SK-N-SH treated with all-trans-retinoic acid at 6 μM for 48 hours (cell line): ENCODE results near the gene HNF1A.

Experiments used
- ATAC-seq: fragments of 200-7000 bp; cut with Tn5 transposase; 3 replicates; pipeline ENCODE4 v1.9.1; 2020; ENCODE audit warnings: mild to moderate bottlenecking, moderate library complexity
- ARNTL ChIP-seq: fragments of 450-650 bp; formaldehyde crosslinking; IDR thresholded peaks from 2 replicates; pipeline ENCODE4 v1.5.0; 2020; ENCODE audit warnings: low read depth, mild to moderate bottlenecking, moderate library complexity, borderline replicate concordance
- BACH2 ChIP-seq: fragments of 250-450 bp; sonication (Bioruptor Pico); IDR thresholded peaks from 2 replicates; pipeline ENCODE4 v1.9.0; 2021; ENCODE audit warnings: mild to moderate bottlenecking, borderline replicate concordance
- CREB5 ChIP-seq: fragments of 250-450 bp; sonication (Bioruptor Pico); IDR thresholded peaks from 2 replicates; pipeline ENCODE4 v1.5.1; 2020; ENCODE audit warnings: low read depth, mild to moderate bottlenecking, moderate library complexity
- CSDC2 ChIP-seq: fragments of 250-450 bp; sonication (Bioruptor Pico); IDR thresholded peaks from 2 replicates; pipeline ENCODE4 v1.5.0; 2020; ENCODE audit warnings: mild to moderate bottlenecking, moderate library complexity
- CSRNP3 ChIP-seq: fragments of 250-450 bp; sonication (Bioruptor Pico); IDR thresholded peaks from 2 replicates; pipeline ENCODE4 v1.5.1; 2021; ENCODE audit warnings: mild to moderate bottlenecking, moderate library complexity
- GLIS3 ChIP-seq: fragments of 250-450 bp; sonication (Bioruptor Pico); IDR thresholded peaks from 2 replicates; pipeline ENCODE4 v1.5.0; 2020; ENCODE audit warnings: mild to moderate bottlenecking, moderate library complexity
- ISL1 ChIP-seq: fragments of 250-450 bp; sonication (Bioruptor Pico); IDR thresholded peaks from 2 replicates; pipeline ENCODE4 v2.1.2; 2022; ENCODE audit warnings: mild to moderate bottlenecking, moderate library complexity
- OSR1 ChIP-seq: fragments of 250-450 bp; sonication (Bioruptor Pico); IDR thresholded peaks from 2 replicates; pipeline ENCODE4 v1.8.0; 2022; ENCODE audit warnings: moderate library complexity, mild to moderate bottlenecking, inconsistent platforms
- PATZ1 ChIP-seq: fragments of 250-450 bp; sonication (Bioruptor Pico); IDR thresholded peaks from 2 replicates; pipeline ENCODE4 v1.8.0; 2020; ENCODE audit warnings: mild to moderate bottlenecking, moderate library complexity, borderline replicate concordance
- POU6F1 ChIP-seq: fragments of 250-450 bp; sonication (Bioruptor Pico); IDR thresholded peaks from 2 replicates; pipeline ENCODE4 v1.8.0; 2021; ENCODE audit warnings: low read depth, mild to moderate bottlenecking, moderate library complexity, borderline replicate concordance
- PPARA ChIP-seq: fragments of 250-450 bp; sonication (Bioruptor Pico); IDR thresholded peaks from 2 replicates; pipeline ENCODE4 v1.5.0; 2020; ENCODE audit warnings: mild to moderate bottlenecking, borderline replicate concordance
- RARB ChIP-seq: fragments of 250-450 bp; sonication (Bioruptor Pico); IDR thresholded peaks from 2 replicates; pipeline ENCODE4 v1.8.0; 2021; ENCODE audit warnings: mild to moderate bottlenecking, moderate library complexity
- TCF4 ChIP-seq: fragments of 250-450 bp; sonication (Bioruptor Pico); IDR thresholded peaks from 2 replicates; pipeline ENCODE4 v1.8.0; 2021; ENCODE audit warnings: mild to moderate bottlenecking, moderate library complexity, borderline replicate concordance
- TOX ChIP-seq: fragments of 250-450 bp; sonication (Bioruptor Pico); IDR thresholded peaks from 2 replicates; pipeline ENCODE4 v1.8.0; 2021; ENCODE audit warnings: mild to moderate bottlenecking, moderate library complexity, borderline replicate concordance
- TSHZ2 ChIP-seq: fragments of 250-450 bp; sonication (Bioruptor Pico); IDR thresholded peaks from 2 replicates; pipeline ENCODE4 v1.5.0; 2020; ENCODE audit warnings: mild to moderate bottlenecking, moderate library complexity
- ZC3H10 ChIP-seq: fragments of 250-450 bp; sonication (Bioruptor Pico); IDR thresholded peaks from 2 replicates; pipeline ENCODE4 v1.5.1; 2021; ENCODE audit warnings: mild to moderate bottlenecking, moderate library complexity
- ZFP3 ChIP-seq: fragments of 250-450 bp; sonication (Bioruptor Pico); IDR thresholded peaks from 2 replicates; pipeline ENCODE4 v1.5.0; 2020; ENCODE audit warnings: mild to moderate bottlenecking, moderate library complexity
- ZFP30 ChIP-seq: fragments of 450-650 bp; formaldehyde crosslinking; IDR thresholded peaks from 2 replicates; pipeline ENCODE4 v1.5.0; 2022; ENCODE audit warnings: mild to moderate bottlenecking, moderate library complexity
- ZNF565 ChIP-seq: fragments of 450-650 bp; formaldehyde crosslinking; conservative IDR thresholded peaks from 2 replicates; pipeline ENCODE4 v1.5.0; 2020; ENCODE audit warnings: low read depth, mild to moderate bottlenecking, moderate library complexity

Gene HNF1A

GRCh38 chr12:120936197-120936596 lies 42.1 kb upstream of the HNF1A start:
- no peak for TF ChIP-seq POU6F1 (CRISPR knock-in tag)
- TF ChIP-seq TOX (CRISPR knock-in tag) = no peak
- TF ChIP-seq CSDC2 (CRISPR knock-in tag) = no peak
- no peak for TF ChIP-seq PPARA (CRISPR knock-in tag)
- TF ChIP-seq CREB5 (CRISPR knock-in tag) = no peak
- TF ChIP-seq GLIS3 (CRISPR knock-in tag) = no peak
- TF ChIP-seq BACH2 (CRISPR knock-in tag) = no peak
- TF ChIP-seq TCF4 (CRISPR knock-in tag) = no peak
- no peak for TF ChIP-seq TSHZ2 (CRISPR knock-in tag)
- no peak for TF ChIP-seq CSRNP3 (CRISPR knock-in tag)
- TF ChIP-seq ISL1 (CRISPR knock-in tag) = no peak
- no peak for TF ChIP-seq PATZ1 (CRISPR knock-in tag)
- TF ChIP-seq, all 23 proteins: peak for 0
- no peak for ATAC-seq

GRCh38 chr12:120938496-120938895 lies 39.8 kb upstream of the HNF1A start:
- no peak for TF ChIP-seq POU6F1 (CRISPR knock-in tag)
- no peak for TF ChIP-seq OSR1 (CRISPR knock-in tag)
- TF ChIP-seq ZNF565 (CRISPR knock-in tag) = no peak
- TF ChIP-seq ISL1 (CRISPR knock-in tag) = no peak
- no peak for TF ChIP-seq GLIS3 (CRISPR knock-in tag)
- no peak for TF ChIP-seq ZC3H10 (CRISPR knock-in tag)
- TF ChIP-seq ZFP30 (CRISPR knock-in tag) = no peak
- TF ChIP-seq TOX (CRISPR knock-in tag) = no peak
- no peak for TF ChIP-seq CSDC2 (CRISPR knock-in tag)
- no peak for TF ChIP-seq CREB5 (CRISPR knock-in tag)
- no peak for TF ChIP-seq BACH2 (CRISPR knock-in tag)
- TF ChIP-seq ARNTL (CRISPR knock-in tag) = no peak
- no peak for TF ChIP-seq PPARA (CRISPR knock-in tag)
- no peak for TF ChIP-seq ZFP3 (CRISPR knock-in tag)
- TF ChIP-seq PATZ1 (CRISPR knock-in tag) = no peak
- no peak for TF ChIP-seq RARB (CRISPR knock-in tag)
- no peak for TF ChIP-seq TCF4 (CRISPR knock-in tag)
- no peak for ATAC-seq
